ENCODE measurements around the gene APOBR.
"Not testable (repeated sequence)": the region's sequence is repeated elsewhere in the genome, so short reads cannot be mapped to it uniquely, and the experiment has no call there.

The APOBR gene

DNA sequence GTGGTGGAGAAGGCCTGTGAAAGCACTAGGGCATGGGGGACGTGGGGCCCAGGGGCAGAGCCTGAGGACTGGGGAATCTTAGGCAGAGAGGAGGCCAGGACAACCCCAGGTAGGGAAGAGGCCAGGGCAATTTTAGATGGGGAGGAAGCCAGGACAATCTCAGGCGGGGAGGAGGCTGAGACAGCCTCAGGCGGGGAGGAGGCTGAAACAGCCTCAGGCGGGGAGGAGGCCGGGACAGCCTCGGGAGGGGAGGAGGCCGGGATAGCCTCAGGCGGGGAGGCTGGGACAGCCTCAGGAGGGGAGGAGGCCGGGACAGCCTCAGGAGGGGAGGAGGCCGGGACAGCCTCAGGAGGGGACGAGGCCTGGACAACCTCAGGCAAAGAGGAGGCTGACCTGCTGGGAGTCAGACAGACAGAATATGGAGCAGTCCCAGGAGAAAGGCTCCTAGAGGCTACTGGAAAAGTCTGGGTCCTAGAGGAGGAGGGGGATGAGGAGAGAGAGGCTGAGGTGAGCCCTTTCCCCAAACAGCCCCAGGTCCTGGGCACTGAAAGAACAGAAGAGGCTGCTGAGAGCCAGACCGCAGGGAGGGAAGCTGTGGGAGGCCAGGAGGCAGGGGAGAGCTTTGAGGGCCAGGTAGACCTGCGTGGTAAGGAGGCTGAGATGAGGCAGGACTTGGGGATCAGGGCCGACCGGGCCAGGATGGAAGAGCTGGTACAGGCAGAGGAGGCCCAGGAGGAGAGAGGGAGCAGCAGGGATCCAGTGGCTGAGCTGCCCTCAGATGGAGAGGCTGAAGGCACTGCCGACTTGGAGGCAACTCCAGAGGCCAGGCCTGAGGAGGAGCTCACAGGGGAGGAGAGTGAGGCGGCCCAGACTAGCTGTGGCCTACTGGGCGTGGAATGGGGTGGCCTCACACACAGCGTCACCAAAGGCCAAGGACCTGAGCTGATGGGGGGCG is 1.6 kb downstream of the APOBR start:
- H3K4me3 ChIP-seq (ENCODE audit: low read depth, low read length): no peak overlapping the region
- TF ChIP-seq CTCF (IDR thresholded peaks at IDR 0.05; ENCODE audit: low read depth, low read length, missing control alignments): no peak
- no peak for DNase-seq (ENCODE audit: low read depth)

- DNase-seq (ENCODE audit: low read depth): no peak
These were observed 2.4 kb downstream of the APOBR start for GRCh38 chr16:28496844-28497243.

DNA sequence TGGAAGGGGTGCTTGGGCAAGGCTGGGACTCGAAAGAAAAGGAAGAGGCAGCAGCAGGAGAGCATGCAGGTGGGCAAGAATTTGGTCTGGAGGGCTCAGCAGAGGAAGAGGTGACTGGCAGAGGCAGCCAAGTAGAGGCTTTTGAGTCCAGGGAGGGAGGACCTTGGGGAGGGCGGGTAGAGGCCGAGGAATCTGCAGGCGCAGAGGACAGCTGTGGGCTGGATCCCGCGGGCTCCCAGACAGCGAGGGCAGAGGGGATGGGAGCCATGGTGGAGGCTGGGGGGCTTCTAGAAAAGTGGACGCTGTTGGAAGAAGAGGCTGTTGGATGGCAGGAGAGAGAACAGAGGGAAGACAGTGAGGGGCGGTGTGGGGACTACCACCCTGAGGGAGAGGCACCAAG is 2.9 kb downstream of the APOBR start:
- H3K4me3 ChIP-seq (ENCODE audit: low read depth, low read length): no peak overlapping the region
- DNase-seq (ENCODE audit: low read depth): no peak
- TF ChIP-seq CTCF (IDR thresholded peaks at IDR 0.05; ENCODE audit: low read depth, low read length, missing control alignments): no peak

More at GRCh38 chr16:28496844-28497243, 2.4 kb downstream of the APOBR start:
- no peak overlapping the region for H3K4me3 ChIP-seq (ENCODE audit: low read depth, low read length)
- TF ChIP-seq CTCF (IDR thresholded peaks at IDR 0.05; ENCODE audit: low read depth, low read length, missing control alignments): no peak

GRCh38 chr16:28497861-28498599 is 3.6 kb downstream of the APOBR start:
- no peak for TF ChIP-seq CTCF (IDR thresholded peaks at IDR 0.05; ENCODE audit: low read depth, low read length, missing control alignments)
- no peak for DNase-seq (ENCODE audit: low read depth)
- H3K4me3 ChIP-seq (ENCODE audit: low read depth, low read length): no peak overlapping the region

DNA sequence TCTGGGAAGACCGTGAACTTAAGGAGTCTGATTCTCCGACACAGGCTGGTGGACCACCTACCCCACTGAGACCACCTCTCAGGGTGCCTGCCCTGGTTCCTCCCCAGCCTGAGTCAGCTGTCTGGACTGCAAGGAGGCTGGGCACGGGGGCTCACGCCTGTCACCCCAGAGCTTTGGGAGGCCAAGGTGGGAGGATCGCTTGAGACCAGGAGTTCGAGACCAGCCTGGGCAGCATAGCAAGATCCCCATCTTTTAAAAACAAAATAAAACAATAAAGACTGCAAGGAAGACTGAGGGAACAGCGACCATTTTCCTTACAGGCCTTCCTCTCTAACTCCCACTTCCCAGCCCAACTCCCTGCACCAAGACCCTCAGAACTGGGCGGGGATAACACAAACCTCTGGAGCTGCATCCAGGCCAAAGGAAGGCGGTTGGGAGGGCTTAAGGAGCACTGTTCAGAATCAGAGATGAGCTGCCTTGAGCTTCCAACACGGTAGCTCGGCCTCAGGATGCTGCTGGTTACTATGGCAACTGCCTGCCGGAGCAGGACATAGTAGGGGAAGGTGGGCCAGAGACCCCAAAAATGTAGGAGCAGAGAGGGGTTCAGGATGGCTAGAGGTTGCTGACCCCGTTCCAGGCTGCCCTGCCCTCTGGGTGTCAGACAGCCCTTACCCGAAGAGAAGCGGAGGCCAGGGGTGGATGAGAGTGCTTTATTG is 4.4 kb downstream of the APOBR start:
- no peak for DNase-seq (ENCODE audit: low read depth)
- TF ChIP-seq CTCF (IDR thresholded peaks at IDR 0.05; ENCODE audit: low read depth, low read length, missing control alignments): no peak
- no peak overlapping the region for H3K4me3 ChIP-seq (ENCODE audit: low read depth, low read length)

GRCh38 chr16:28499854-28500253 is 5.4 kb downstream of the APOBR start:
- TF ChIP-seq CTCF (IDR thresholded peaks at IDR 0.05; ENCODE audit: low read depth, low read length, missing control alignments): no peak
- no peak for DNase-seq (ENCODE audit: low read depth)
- no peak overlapping the region for H3K4me3 ChIP-seq (ENCODE audit: low read depth, low read length)

DNA sequence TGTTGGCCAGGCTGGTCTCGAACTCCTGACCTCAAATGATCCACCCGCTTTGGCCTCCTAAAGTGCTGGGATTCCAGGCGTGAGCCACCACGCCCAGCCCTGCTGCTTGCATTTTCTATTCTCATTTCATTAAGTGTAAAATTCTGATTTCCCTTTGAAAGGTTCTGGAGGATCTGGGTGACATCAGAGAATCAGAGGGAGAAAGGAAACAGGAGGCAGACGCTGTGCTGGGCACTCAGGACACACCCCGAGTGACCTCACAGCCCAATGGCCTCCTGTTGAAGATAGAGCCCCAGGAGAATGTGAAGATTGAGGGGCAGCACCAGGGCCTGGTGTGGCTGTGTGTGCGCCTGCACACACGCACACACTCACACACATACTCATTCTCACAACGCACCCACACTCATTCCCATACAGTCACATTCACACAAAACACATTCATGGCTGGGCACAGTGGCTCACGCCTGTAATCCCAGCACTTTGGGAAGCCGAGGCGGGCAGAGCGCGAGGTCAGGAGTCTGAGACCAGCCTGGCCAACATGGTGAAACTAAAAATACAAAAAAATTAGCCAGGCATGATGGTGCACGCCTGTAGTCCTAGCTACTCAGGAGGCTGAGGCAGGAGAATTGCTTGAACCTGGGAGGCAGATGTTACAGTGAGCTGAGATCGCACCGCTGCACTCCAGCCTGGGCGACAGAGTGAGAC is 6.2 kb downstream of the APOBR start:
- not testable (repeated sequence) for DNase-seq (ENCODE audit: low read depth)

More for the DNA sequence above, 6.2 kb downstream of the APOBR start:
- H3K4me3 ChIP-seq (ENCODE audit: low read depth, low read length): not testable (repeated sequence)

Data from GM12864 (cell line).